GM21526 (cell line): ENCODE measurements around the gene OPCML.

Source experiments
- ATAC-seq: cut with Tn5 transposase; IDR thresholded peaks from one replicate; pipeline ENCODE4 v1.9.1; 2021; ENCODE audit warnings: moderate library complexity; ENCODE audit not compliant: unreplicated experiment, low FRiP score

The OPCML gene

GRCh38 chr11:133049244-133050019 is 482.9 kb downstream of the OPCML start:
- no peak for ATAC-seq

DNA sequence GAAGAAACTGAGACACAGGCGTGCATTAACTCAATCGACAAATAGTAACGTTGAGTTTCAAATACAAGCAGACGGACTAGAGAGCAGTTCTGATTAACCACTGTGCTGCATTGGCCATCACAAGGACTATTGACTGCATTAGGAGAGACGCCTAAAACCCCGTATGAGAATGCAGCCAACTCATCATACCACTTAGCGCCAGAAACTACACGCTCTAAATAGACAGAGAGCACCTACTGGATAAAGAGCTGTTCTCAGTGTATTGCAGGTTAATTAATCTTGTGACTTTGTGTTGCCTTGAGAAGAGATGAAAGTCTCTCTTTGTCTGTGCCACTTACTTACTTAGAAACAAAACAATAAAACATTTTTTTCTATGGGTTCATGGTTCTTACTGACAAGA is 484.0 kb downstream of the OPCML start:
- no peak for ATAC-seq

- no peak for ATAC-seq
Observed at GRCh38 chr11:133047771-133048115, 484.6 kb downstream of the OPCML start.

- ATAC-seq, result no peak
Observed at GRCh38 chr11:133047036-133047770, 485.1 kb downstream of the OPCML start.

DNA sequence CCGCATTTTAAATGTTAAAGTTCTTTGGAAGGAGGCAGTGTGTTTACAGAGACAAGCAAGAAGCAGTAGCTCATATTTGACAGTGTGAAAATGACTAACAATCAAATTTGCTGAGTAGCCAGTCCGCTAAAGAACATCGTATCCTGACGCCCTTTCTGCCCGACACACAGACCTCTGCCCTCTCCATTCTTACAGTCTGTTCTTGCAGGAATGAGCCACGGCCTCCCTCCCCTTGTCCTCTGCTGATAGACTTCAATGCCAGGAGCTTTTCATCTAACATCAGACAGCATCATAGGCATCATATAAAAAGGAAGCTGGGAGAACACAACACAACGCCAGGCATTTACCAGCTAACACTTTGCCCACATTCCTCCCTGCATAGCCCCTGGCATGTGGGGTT is 486.0 kb downstream of the OPCML start:
- ATAC-seq, result no peak

- no peak for ATAC-seq
Observed at GRCh38 chr11:133041928-133042882, 490.1 kb downstream of the OPCML start.

DNA sequence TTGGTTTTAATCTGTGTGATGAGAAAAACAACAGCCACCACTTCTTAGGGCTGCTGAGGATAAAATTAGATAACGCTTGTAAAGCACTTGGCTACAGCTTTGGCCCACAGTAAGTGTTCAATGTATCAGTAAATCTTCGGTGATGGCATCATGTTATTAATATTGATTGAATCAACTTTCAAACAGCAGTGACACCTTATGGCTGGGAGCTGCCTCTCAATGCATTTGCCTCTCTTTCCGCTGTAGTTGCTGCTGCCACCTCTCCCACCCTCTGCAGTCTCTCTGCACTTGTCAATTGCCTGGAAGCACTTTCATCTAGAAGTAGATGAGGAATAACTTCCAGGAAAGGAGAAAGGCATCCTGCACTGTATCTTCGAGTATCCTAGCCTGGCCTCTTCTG is 491.1 kb downstream of the OPCML start:
- no peak for ATAC-seq

GRCh38 chr11:133040289-133040900 is 491.9 kb downstream of the OPCML start:
- no peak for ATAC-seq

DNA sequence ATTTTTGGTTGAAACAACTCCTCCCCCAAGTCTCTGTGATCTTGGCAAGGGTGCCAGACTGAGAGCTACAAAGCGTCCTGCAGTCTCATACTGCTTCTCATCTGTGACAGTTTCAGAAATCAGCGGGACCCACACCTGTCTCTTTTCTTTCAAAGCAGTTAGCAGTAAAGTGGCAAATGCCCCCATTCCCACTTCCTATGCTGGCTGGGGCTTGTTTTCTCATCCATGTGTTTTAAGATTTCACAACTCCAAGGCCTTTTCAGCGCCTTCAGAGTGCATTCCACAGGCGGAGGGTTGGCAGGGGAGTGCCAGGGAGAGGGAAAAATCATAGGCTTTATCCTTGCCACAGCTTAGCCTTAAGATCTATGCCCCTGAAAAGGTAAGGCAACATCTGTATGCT is 493.5 kb downstream of the OPCML start:
- no peak for ATAC-seq

DNA sequence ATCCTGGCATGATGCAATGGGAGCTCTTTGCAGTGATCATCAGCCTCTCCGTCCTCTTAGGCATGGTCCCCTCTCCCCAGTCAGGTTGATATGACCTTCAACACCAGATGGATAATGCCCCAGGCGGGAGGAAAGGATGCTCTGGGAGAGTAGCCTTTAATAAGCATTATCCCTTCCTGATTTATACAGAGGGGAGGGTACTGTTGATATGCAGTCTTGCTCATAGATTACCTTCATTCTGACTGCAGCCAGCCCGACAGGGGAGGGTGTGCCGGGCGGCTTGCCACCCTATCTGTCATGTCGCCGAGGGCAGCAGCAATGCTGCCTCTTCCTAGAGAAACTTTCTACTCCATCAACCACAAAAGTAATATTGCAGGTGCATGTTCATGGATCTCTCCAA is 497.4 kb downstream of the OPCML start:
- ATAC-seq, result no peak

DNA sequence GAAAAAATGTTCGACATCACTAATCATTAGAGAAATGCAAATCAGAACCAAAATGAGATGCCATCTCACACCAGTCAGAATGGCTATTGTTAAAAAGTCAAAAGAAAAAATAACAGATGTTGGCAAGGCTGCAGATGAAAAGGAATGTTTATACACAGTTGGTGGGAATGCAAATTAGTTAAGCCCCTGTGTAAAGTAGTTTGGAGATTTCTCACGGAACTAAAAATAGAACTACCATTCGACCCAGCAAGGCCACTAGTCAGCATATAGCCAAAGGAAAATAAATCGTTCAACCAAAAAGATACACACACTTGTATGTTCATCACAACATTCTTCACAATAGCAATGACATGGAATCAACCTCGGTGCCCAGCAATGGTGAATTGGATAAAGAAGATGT is 503.2 kb downstream of the OPCML start:
- no peak for ATAC-seq

DNA sequence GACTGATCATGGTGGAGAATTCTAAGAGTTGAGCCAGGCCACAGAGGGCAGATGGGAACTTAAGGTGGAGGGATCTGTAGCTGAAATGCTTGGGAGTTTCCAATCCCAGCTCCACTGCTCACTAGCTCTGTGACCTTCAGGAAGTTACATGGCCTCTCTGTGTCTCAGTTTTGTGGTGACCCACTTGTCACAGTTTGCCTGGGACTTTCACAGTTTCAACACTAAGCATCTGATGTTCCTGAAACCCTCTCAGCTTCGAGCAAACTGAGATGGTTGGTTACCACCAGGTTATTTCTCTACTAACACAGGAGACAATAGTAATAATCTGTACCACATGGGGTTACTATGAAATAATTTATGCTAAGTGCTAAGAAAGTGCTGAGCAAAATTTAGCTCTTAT is 505.3 kb downstream of the OPCML start:
- no peak for ATAC-seq

- ATAC-seq, result no peak
Observed at GRCh38 chr11:133024301-133024700, 508.0 kb downstream of the OPCML start.

DNA sequence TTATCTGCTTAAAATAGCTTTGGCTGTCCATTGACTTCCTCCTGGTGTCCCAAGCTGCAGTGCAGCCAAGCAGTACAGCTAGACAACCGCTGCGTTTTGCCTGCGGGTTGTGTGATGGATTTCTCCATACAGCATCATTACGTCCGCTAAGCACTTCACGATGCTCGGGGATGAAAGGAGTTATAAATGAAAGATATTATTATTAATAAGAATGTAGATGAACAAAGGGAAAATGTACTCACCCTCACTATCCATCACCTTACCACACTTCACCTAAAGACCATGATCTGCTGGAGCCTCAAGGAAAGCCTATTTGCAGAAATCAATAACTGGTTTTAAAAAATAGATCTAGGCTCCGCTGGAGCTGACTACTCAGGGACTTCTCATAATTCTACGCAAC is 509.1 kb downstream of the OPCML start:
- ATAC-seq, result no peak

GRCh38 chr11:133021553-133021952 is 510.7 kb downstream of the OPCML start:
- ATAC-seq, result no peak

GRCh38 chr11:133020372-133020714 is 512.0 kb downstream of the OPCML start:
- no peak for ATAC-seq

GRCh38 chr11:133019545-133020371 is 512.5 kb downstream of the OPCML start:
- no peak for ATAC-seq

DNA sequence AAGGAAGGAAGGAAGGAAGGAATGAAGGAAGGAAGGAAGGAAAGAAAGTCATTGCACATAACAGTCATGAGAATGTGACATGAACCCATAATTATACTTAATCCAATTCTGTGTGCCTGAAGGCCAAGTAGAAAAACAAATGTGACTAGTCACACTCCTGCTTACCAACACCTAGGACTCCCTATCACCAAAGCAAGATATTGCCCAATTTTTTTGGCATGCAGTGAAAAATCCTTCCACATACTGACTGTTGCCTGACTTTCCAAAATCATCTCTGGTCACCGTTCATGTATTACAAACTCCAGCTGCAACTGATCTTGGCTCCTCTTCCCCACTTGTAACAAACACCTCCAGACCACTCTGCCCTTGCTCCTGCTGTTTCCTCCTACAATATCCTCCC is 516.8 kb downstream of the OPCML start:
- ATAC-seq, result no peak

GRCh38 chr11:133014337-133014736 is 518.0 kb downstream of the OPCML start:
- ATAC-seq, result no peak

GRCh38 chr11:133012803-133013202 is 519.5 kb downstream of the OPCML start:
- ATAC-seq, result no peak
